Hepatocyte (in vitro differentiated cells): ENCODE measurements around the gene STK38L. TPM values are rescaled to one million over a fixed set of nuclear protein-coding genes. Genes with fewer than 3 reads are reported as not detected.

Source experiments
- DNase-seq: peaks from one replicate; pipeline ENCODE4 v3.0.0-alpha.2; 2016; ENCODE audit warnings: low spot score
- H2AFZ ChIP-seq: fragments of 200-600 bp; sonication (generic); 2 replicates; pipeline ENCODE4 v1.6.0; 2016; ENCODE audit warnings: antibody characterized with exemption, mild to moderate bottlenecking
- H3K27ac ChIP-seq: fragments of 200-600 bp; sonication (generic); 2 replicates; pipeline ENCODE4 v1.5.1; 2016; ENCODE audit warnings: mild to moderate bottlenecking
- H3K27me3 ChIP-seq: fragments of 200-600 bp; sonication (generic); 2 replicates; pipeline ENCODE4 v1.6.1; 2016
- H3K36me3 ChIP-seq: fragments of 200-600 bp; sonication (generic); replicated peaks from 2 replicates; pipeline ENCODE4 v1.5.1; 2016; ENCODE audit warnings: low read depth; ENCODE audit not compliant: insufficient read depth
- H3K4me1 ChIP-seq: fragments of 200-600 bp; sonication (generic); 2 replicates; pipeline ENCODE4 v1.5.1; 2016; ENCODE audit warnings: mild to moderate bottlenecking, moderate library complexity; ENCODE audit not compliant: insufficient read depth
- H3K4me2 ChIP-seq: fragments of 200-600 bp; sonication (generic); 2 replicates; pipeline ENCODE4 v1.6.0; 2016
- H3K4me3 ChIP-seq: fragments of 200-600 bp; sonication (generic); 2 replicates; pipeline ENCODE4 v1.5.1; 2016; ENCODE audit warnings: mild to moderate bottlenecking
- H3K79me2 ChIP-seq: fragments of 200-600 bp; sonication (generic); 2 replicates; pipeline ENCODE4 v1.6.0; 2017; ENCODE audit warnings: mild to moderate bottlenecking
- H3K9me2 ChIP-seq: fragments of 200-600 bp; sonication (generic); replicated peaks from 2 replicates; pipeline ENCODE4 v1.6.0; 2017; ENCODE audit warnings: mild to moderate bottlenecking; ENCODE audit not compliant: insufficient read depth
- H3K9me3 ChIP-seq: fragments of 200-600 bp; sonication (generic); 2 replicates; pipeline ENCODE4 v1.5.1; 2016; ENCODE audit warnings: low read depth, mild to moderate bottlenecking
- H4K20me1 ChIP-seq: fragments of 200-600 bp; sonication (generic); 2 replicates; pipeline ENCODE4 v1.6.0; 2016; ENCODE audit warnings: mild to moderate bottlenecking; ENCODE audit not compliant: insufficient read depth, poor library complexity, severe bottlenecking
- CTCF ChIP-seq: fragments of 200-600 bp; sonication (generic); IDR thresholded peaks from 2 replicates; pipeline ENCODE4 v1.5.1; 2016; ENCODE audit warnings: antibody characterized with exemption, mild to moderate bottlenecking; ENCODE audit not compliant: poor library complexity
- EZH2 ChIP-seq: fragments of 200-600 bp; sonication (generic); IDR thresholded peaks from 2 replicates; pipeline ENCODE4 v1.6.1; 2016; ENCODE audit warnings: antibody characterized with exemption, mild to moderate bottlenecking, borderline replicate concordance
- EZH2phosphoT487 ChIP-seq: fragments of 200-600 bp; sonication (generic); IDR thresholded peaks from one replicate; pipeline ENCODE4 v1.6.1; 2018; ENCODE audit warnings: antibody characterized with exemption, mild to moderate bottlenecking, low read depth, moderate library complexity; ENCODE audit not compliant: unreplicated experiment, severe bottlenecking
- WGBS: methylation state at CpG from one replicate; pipeline ENCODE4 v1.1.6; 2016; ENCODE audit warnings: low lambda C conversion rate; ENCODE audit errors: missing lambda C conversion rate; 5-methylcytosine and 5-hydroxymethylcytosine counted together
- polyA plus RNA-seq: library from polyadenylated mRNA; unstranded; fragments of >200 nt; fragmentation: Nextera tagmentation; extraction: Ambion mirVana; gene quantifications from 2 replicates; pipeline ENCODE4 v1.2.1, GENCODE V29; 2016
- total RNA-seq: library from RNA; depleted of rRNA; stranded (reverse); fragments of >200 nt; gene quantifications from 2 replicates; pipeline ENCODE4 v1.2.3, GENCODE V29; 2014

STK38L gene
- total and polyA plus RNA-seq, 2 experiments from 2014 or later = 18.8 to 36.7 TPM

- H3K27me3 ChIP-seq = no peaks in the 10 kb centered on the region
- no peak overlapping the region for H3K27ac ChIP-seq
- no peaks in the 10 kb centered on the region for H3K9me3 ChIP-seq
- H3K79me2 ChIP-seq = no peaks in the 10 kb centered on the region
- no peaks in the 10 kb centered on the region for H3K4me1 ChIP-seq
- DNase-seq = no peak
- 88% methylated on average over 4 of the region's 4 CpGs for WGBS
- H4K20me1 ChIP-seq = no peaks in the 10 kb centered on the region
- TF ChIP-seq CTCF (no peak), EZH2phosphoT487 (no peak), EZH2 (no peak)
- no peak overlapping the region for H3K4me2 ChIP-seq
- no peaks in the 10 kb centered on the region for H3K36me3 ChIP-seq
- H3K9me2 ChIP-seq = no peaks in the 10 kb centered on the region
- no peak overlapping the region for H2AFZ ChIP-seq
- H3K4me3 ChIP-seq = no peak overlapping the region
Observed at GRCh38 chr12:27220055-27220987, 23.8 kb upstream of the STK38L start.

GRCh38 chr12:27220988-27221345 lies 23.1 kb upstream of the STK38L start:
- no peak for DNase-seq
- Histone ChIP-seq H3K27ac (no peak overlapping the region), H3K27me3 (no peaks in the 10 kb centered on the region), H3K79me2 (no peaks in the 10 kb centered on the region), H3K9me3 (no peaks in the 10 kb centered on the region), H3K9me2 (no peaks in the 10 kb centered on the region), H3K36me3 (no peaks in the 10 kb centered on the region), H2AFZ (no peak overlapping the region), H3K4me1 (no peaks in the 10 kb centered on the region), H3K4me3 (no peak overlapping the region), H3K4me2 (no peak overlapping the region), H4K20me1 (no peaks in the 10 kb centered on the region)
- 89% methylated on average over 4 of the region's 4 CpGs for WGBS
- TF ChIP-seq CTCF = no peak
- no peak for TF ChIP-seq EZH2phosphoT487
- TF ChIP-seq EZH2 = no peak

- H3K4me2 ChIP-seq = no peak overlapping the region
- H3K27ac ChIP-seq = no peak overlapping the region
- H3K4me1 ChIP-seq = no peaks in the 10 kb centered on the region
- H2AFZ ChIP-seq = no peak overlapping the region
- H4K20me1 ChIP-seq = no peaks in the 10 kb centered on the region
- no peaks in the 10 kb centered on the region for H3K9me2 ChIP-seq
- no peaks in the 10 kb centered on the region for H3K36me3 ChIP-seq
- DNase-seq = no peak
- 91% methylated on average over 7 of the region's 7 CpGs for WGBS
- no peaks in the 10 kb centered on the region for H3K79me2 ChIP-seq
- TF ChIP-seq EZH2phosphoT487 (no peak), CTCF (no peak), EZH2 (no peak)
- H3K4me3 ChIP-seq = no peak overlapping the region
- no peaks in the 10 kb centered on the region for H3K9me3 ChIP-seq
- no peaks in the 10 kb centered on the region for H3K27me3 ChIP-seq
Observed at GRCh38 chr12:27221625-27222387, 22.3 kb upstream of the STK38L start.
